ENCODE measurements around the gene STAMBP.

- TF ChIP-seq USF2 (IDR thresholded peaks at IDR 0.05; ENCODE audit: low read depth, low read length) = no peak
- no peak for TF ChIP-seq CTCF (conservative IDR thresholded peaks at IDR 0.05; ENCODE audit: low read depth, low read length)
Observed at GRCh38 chr2:73885406-73885805, 56.6 kb downstream of the STAMBP start.

All from IMR-90 (cell line).